Measurements from ENCODE around the gene SEMA5A.

DNA sequence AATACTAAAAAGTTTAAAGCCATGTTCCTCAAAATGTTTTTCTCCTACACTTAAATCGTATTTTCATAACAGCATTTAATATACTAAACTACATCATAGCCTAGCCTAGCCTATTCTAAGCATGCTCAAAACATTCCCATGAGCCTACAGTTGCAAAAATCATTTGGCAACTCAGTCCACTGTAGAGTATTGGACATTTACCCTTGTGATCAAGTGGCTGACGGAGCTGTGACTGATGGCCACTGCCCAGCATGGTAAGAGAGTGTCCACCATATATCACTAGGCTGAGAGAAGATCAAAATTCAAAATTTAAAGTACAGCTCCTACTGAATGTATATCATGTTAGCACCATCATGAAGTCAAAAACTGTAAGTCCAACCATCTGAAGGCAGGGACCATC is 30.9 kb downstream of the SEMA5A start:
- TF ChIP-seq EZH2 (IDR thresholded peaks at IDR 0.05; ENCODE audit: borderline replicate concordance, insufficient read depth, low read length, poor library complexity, severe bottlenecking) (no peak), POLR2AphosphoS5 (IDR thresholded peaks at IDR 0.05) (no peak)
- TF ChIP-seq, protein P1, sequence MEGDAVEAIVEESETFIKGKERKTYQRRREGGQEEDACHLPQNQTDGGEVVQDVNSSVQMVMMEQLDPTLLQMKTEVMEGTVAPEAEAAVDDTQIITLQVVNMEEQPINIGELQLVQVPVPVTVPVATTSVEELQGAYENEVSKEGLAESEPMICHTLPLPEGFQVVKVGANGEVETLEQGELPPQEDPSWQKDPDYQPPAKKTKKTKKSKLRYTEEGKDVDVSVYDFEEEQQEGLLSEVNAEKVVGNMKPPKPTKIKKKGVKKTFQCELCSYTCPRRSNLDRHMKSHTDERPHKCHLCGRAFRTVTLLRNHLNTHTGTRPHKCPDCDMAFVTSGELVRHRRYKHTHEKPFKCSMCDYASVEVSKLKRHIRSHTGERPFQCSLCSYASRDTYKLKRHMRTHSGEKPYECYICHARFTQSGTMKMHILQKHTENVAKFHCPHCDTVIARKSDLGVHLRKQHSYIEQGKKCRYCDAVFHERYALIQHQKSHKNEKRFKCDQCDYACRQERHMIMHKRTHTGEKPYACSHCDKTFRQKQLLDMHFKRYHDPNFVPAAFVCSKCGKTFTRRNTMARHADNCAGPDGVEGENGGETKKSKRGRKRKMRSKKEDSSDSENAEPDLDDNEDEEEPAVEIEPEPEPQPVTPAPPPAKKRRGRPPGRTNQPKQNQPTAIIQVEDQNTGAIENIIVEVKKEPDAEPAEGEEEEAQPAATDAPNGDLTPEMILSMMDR (IDR thresholded peaks at IDR 0.05; ENCODE audit: poor library complexity, severe bottlenecking): no peak
